HG02759 (cell line): Measurements from ENCODE around the gene PTPRO.

Experiments
- ATAC-seq: cut with Tn5 transposase; IDR thresholded peaks from one replicate; pipeline ENCODE4 v1.9.1; 2021; ENCODE audit warnings: mild to moderate bottlenecking, moderate library complexity; ENCODE audit not compliant: unreplicated experiment

Gene PTPRO

DNA sequence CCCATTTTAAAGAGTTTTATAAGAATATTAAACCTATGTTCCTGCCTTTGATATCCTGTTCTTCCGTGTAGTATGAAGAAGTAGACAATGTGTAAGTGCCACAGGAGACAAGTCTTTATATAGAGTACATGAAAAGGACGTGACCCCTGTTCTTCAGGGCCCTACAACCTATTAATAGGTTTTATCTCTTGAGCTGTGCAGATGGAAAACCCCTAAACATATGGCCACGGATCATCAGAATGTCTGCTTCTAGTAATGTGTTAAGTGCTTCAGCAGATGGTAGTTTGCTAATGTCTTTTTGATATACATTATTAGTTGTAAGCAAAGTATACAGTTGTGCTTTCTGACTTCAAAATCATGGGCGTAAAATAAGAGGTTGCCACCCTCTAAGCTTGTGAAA, 228.5 kb downstream of the PTPRO start:
- no peak for ATAC-seq

DNA sequence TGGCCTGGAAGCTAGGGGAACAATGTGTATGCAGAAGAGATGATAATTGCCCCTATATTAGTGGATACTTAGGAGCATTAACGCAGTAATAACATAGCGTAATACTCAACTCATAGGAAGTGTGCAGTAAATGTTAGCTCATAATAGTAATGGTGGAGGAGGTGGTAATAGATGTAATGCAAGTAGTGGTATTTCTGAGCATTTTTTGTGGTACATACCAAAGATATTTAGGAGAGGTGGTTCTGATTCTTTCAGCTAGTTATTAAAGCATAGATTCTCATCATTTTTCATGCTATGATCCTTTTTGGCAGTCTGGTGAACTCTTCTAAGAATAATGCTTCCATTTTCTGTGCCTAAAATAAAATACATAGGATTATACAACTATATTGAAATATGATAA, 233.1 kb downstream of the PTPRO start:
- no peak for ATAC-seq

DNA sequence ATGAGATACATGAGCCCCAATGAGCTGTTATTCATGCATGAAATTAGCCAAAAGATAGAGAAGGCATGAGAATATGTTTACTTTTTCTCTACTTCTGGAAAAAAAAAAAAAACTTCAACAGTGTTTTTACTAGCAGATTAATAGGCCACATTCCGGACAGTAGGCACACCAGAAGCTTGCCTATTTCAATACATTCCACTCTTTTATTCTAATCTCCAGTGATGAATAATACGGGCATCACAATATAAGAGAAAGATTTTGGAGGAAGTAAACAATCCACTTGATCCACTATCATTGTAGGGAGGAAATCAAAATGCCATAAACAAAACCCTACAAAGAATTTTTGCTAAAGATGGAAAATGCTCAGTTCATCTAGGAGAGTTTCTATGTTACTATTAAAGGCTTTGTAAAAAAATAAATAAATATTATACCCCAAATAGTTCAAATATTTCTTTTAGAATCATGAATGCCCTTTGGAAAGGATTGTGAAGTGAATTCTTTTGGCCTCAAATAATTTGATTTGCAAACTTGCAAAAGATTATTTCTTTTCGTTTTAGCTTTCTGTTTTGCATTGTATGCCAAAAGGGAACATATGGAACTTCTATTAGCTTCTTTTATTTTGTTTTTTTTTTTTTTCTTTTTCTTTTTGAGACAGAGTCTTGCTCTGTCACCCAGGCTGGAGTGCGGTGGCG, 234.2 kb downstream of the PTPRO start:
- ATAC-seq: no peak

DNA sequence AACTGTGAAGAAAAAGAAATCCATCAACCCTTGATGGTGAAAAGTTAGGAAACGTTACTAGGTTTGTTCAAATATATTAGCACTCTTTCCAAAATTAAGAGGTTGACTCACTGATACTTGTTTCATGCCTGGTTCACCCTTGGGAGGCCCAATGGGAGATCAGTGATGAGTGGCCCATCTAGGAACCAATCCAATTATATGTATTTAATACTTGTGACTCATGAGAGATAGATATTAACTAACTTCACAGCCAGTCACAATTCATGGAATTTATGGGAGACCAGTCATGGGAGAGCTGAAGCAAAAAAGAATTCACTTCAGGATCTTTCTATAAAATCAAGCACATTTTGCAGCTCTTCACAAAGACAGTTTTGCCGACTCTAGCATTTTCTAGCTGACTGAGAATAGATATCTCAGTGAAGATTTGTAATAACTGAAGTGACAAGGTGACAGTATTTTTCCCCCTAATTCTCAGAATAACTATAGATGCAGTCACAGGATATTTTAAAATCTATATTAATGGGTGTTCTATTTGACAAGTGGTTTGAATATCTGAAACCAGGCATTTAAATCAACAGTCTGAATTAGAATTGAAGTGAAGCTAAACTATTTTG, 236.7 kb downstream of the PTPRO start:
- ATAC-seq: no peak

DNA sequence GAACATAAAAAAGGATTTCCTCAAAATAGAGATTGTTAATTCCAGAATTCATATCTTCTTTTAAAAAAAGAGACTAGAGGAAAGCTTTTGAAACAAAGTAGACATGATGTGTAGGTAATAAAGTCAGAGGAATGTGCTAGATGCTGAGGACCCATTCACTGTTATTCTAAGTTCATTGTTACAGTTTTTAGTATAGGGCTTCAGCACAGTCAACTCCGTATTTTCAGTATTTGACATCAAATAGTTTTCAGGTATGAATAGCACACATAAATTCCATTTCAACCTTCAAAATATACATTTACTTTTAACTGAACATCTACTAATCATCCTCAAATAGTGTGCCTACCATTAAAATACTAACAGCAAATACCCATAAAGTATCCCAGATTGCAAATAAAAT, 239.1 kb downstream of the PTPRO start:
- no peak for ATAC-seq

DNA sequence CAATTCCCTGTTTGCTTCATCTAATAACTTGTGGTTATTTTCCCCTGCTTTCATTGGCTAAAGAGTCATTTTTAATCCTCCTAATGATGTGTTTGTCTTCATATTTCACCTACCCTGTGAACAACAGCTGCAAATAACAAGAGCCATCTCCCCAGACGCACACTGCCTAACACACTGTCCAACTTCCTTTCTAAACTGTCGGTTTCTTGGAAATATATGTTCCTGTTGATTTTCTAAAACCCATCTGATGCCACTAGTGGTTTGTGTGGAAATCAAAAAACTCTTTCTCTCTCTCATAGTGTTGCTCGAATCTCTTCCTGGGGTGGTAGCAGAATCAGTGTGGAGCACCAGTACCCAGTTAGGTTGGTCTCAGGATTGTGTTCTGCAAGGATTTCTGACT, 240.0 kb downstream of the PTPRO start:
- no peak for ATAC-seq

DNA sequence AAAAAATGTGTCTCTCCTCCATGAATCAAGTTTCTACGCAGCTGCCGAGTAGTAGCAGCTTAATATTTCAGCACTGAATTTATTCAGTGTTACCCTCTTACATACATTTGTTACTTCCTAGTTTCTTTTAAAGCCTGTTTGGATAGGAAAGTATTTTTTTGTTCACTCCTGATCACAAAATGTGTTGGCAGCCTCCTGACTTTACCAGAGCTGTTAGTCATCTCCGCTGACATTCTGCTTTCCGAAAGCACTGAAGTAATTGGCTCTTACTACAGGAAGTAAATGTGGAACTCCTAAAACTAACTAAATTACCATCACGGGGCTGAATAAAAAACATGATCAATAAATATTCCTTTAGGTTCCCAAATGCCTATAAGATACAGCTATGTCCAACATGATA, 241.4 kb downstream of the PTPRO start:
- no peak for ATAC-seq

DNA sequence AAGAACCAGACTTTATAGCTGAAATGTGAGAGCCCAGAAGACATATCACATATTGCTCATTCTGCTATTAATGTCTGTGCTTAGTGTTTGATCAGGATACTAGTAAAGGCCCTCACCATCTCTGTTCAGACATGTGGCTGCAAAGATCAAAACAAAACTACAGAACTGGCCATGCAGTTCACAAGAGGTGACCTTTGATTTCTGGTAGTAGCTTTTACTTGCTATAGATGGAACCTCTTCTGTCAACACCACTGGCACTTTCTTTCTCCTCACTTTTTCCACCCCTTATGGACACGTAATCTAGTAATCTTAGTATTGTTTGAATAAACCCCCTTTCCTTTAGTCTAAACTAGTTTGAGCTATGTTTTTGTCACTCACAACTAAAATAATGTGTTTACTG, 252.0 kb downstream of the PTPRO start:
- ATAC-seq: no peak

DNA sequence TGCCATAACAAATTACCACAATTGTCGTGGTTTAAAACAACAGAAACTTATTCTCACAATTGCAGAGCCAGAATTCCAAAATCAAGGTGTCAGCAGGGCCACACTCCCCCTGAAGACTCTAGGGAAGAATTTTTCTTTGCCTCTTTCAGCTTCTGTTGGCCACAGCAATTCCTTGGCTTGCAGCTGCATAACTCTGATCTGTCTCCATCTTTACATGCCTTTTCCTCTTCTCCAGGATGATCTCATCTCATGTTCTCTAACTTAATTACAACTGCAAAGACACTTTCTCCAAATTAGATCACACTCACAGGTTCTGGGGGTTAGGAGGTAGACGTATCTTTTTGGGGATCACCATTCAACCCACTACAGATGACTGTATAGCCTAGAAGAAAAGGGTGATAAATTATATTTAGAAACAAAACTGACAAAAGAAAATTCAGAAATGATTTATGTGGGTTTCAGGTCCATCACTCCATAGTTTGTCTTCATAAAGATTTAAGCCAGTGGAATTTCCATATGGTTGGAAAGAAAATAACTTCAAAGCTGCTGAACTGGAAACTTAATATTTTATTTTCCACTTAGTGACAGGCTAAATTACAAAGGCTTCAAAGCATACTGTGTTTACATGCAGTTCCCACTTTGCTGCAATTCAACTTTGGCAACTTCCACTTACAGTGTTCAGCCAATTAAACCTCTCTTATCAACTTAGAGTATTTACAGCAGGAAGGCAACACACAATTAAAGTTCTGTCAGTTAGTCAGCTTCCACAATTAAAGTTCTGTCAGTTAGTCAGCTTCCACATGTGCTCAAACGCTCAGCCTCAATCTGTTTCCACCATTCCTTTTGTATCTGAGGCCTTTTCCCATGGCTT, 253.6 kb downstream of the PTPRO start:
- ATAC-seq: no peak

DNA sequence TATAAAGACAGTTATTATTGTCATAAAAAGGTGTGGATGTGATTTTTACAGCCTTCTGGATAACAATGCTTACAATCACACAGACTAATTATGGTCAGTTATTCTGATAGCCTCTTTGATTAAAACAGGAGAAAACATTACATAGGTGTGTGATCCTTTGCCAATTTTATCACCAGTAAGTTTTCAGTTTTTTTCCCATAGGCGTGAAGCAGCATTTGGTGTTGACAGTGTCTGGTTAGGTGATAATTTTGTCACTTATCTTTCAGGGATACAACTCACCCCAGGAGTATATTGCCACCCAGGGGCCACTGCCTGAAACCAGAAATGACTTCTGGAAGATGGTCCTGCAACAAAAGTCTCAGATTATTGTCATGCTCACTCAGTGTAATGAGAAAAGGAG, 258.1 kb downstream of the PTPRO start:
- no peak for ATAC-seq

DNA sequence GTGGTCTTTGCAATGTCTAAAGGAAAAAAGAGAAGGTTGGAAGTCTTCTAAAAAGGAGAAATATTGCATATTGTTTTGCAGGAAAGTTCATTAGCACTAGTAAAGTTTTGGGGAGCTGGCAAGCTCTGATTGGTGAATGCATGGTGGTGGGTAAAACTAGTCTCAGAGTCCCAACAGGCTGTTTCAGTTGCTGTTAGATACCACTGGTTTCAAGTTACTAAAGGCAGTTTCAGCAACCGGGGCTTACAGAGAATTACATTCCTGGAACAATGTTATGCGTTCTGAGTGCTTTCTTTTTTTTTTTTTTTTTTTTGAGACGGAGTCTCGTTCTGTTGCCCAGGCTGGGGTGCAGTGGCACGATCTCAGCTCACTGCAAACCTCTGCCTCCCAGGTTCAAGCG, 258.7 kb downstream of the PTPRO start:
- no peak for ATAC-seq

DNA sequence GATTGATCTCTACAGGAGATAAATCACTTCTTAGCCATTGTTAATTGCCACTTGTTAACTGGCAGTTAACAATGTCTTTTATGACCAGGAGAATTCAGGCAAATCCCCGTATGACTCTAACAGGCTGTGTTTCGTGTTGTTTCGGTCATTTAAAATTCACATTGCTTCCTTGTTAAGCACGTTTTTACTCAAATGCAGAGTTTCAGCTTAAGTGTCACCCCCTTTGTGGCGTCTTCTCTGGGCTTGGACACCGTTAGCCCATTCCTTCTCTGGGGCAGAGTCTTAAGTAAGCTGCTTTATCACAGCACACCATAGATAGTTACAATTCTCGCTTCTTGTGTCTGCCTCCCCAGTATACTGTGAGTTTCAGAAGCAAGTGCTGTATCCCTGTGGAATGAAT, 261.5 kb downstream of the PTPRO start:
- ATAC-seq: no peak

DNA sequence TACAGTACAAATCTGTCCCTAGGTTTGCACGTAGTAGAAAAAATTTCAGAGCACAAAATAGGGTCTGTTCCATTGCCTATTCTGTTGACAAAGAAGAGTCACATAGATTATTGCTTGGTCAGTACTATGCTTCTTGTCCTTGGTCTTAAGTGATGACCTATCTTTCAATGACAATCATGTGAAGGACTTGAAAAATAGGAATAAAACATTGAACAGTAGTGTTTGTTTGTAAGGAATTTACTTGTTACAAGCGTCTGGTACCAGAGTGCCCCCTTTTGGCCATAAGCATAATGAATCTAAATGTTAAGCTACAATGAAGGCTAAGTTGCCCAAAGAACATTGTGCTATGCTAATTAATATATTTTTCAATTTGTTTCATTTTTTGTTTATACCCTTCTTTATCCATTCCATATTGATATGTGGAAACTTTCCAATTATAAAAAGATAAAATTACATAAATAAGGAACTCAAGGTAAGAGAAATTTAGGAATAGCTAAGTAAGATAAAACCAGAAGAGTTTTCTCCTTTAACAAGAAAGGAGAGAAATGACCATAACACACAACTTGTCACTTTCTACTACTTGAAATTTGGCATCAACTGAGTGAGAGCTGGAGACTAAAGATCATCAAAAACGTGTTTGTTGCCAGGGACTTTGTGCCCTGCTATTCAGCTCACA, 262.2 kb downstream of the PTPRO start:
- ATAC-seq: no peak

DNA sequence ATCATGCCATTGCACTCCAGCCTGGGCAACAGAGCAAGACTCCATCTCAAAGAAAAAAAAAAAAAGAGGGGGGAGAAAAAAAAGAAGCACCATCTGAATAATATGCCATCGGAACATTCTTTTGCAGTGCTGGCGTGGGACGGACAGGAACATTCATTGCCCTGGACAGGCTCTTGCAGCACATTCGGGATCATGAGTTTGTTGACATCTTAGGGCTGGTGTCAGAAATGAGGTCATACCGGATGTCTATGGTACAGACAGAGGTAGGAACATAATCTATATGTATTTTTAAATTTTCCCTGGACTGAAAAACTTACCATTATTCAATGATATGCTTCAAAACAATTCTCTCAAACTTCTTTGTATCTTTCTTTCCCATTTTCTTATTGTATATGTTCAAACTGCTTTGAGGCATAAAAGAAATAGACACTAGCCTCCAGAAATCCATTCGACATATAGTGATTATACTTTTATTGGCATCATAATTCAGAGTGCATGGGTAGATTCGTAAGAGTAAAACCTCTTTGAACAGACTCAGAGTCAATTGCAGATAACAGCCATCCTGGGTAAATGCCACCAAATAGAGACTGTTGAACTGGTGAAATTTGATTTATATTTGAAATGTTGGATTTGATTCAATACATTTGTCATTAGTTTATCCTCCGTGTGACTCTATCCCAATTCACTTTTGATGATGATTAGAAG, 267.2 kb downstream of the PTPRO start:
- ATAC-seq: no peak

DNA sequence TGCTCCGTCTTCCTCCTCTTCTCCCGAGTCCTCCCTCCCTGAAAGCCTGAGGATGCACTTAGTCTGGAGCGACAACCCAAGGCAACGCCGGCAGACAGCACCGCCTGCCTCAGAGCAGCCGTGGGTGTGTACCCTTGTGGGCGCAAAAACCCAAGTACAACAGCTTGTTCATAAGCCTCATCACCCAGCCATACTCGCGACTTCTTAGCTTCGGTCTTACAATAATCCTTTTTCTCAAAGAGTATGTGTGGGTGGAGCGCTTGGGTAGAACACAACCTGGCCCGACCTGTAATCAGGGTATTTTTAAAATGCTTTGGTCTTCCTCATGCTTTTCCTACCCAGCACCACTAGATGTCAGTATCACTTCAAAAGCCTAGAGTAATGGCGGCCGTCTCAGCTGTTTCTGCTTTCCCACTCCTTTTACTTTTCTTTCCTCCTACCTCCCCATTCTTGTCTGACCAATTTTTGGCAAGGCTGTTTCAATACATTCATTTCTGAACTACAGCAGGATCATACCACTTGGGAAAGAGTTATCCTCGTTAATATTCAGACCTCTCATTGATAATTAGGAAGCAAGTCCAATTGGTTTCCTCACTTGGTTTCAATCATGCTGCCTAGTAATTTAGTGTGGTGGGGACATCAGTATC, 268.0 kb downstream of the PTPRO start:
- peak; percentile 99 for ATAC-seq

DNA sequence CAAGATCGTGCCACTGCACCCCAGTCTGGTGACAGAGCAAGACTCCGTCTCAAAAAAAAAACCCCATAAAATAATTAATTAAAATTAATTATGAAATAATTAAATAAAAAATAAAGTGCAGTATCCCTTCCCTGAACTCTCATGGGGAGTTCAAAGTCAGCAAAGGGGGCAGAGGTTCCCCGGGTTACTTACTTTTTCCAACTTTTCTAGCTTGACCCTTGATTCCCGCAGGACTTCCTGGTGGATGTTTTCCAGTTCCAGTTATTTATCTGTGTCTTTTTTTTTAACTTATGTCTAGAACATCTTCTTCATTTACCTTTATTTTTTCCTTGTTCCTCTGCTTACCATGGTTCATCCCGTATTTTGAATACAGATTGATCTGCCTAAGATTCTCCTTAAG, 269.5 kb downstream of the PTPRO start:
- ATAC-seq: no peak

DNA sequence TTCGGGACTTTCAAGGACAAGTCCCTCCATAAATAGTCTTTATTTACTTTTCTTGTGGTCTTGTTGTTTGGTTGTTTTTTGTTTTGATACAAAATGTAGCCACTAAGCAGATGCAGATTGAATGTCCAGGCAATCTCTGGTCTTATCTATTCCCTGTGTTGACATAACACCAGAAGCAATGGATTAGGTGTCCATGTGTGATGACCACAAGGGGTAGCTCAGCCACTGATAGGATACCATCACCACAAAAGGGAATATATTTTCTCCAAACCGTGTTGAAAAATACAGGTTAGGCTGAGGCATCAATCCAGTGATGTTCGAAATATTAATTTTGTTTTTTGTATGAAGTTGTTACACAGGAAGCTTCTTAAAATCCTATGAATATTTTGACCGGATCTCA, 270.6 kb downstream of the PTPRO start:
- no peak for ATAC-seq

DNA sequence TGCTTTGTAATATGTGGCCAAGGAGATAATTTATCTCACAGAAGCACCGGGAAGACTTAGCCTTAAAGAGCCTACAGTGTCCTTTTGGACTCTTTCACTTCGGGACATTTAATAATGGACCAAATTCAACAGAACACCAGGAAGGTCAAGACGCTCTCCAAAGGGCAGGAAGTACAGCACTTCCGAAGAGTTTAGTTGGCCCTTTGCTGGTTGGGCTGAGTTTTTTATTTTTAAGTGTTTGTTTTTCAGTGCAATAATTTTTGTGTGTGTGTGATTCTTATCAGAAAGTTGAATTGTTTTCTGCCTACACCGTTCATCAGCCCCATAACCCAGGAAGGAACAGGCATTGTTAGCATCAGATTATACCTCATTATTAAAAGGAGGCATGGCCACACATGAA, 273.9 kb downstream of the PTPRO start:
- ATAC-seq: no peak

DNA sequence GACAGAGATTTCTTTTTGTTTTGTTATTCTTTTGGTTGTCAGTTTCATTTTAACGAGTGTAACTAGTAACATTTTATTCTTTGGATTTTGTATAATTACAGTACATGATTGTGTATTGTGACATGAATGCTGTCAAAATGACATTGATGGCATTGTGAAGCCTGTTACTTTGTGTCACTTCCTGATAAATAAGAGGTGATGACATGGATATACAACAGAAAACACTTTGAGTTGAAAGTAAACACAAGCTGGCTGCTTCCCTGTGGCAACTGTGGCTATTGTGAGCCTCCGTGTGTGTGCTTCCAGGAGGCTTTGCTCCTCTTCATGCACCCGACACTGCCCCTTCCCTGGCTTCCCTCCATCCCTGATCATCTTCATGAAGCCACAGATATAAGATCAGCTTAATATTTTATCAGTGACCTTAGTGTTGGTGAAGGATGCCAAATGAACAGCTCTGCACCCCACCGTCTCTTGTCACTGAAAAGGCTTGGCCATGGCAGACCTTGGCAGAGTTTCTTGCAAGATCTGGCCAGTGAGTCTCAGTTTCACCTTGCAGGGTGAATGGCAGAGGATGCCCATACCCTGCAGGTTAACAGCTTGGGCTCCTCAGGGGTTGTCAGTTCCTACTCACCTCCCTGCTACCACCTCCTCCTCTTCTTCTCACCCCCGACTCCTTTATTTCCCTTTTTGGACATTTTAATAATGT, 275.0 kb downstream of the PTPRO start:
- ATAC-seq: no peak
